Osteoblast (primary cell): ENCODE measurements around the gene PLEKHG4. TPM values are rescaled to one million over a fixed set of nuclear protein-coding genes. Genes with fewer than 3 reads are reported as not detected.

ENCODE experiments used
- DNase-seq: peaks from one replicate; pipeline ENCODE4 v3.0.0; 2011; ENCODE audit warnings: low spot score, mixed read lengths; ENCODE audit not compliant: insufficient read length; ENCODE audit errors: missing footprints
- H2AFZ ChIP-seq: 2 replicates; pipeline ENCODE4 v1.6.0; 2011; ENCODE audit warnings: mild to moderate bottlenecking, low read length
- H3K27ac ChIP-seq: 2 replicates; pipeline ENCODE4 v1.5.1; 2011; ENCODE audit warnings: mild to moderate bottlenecking, low read depth, low read length, moderate library complexity
- H3K27me3 ChIP-seq: 2 replicates; pipeline ENCODE4 v1.6.0; 2012; ENCODE audit warnings: mild to moderate bottlenecking, control low read depth, inconsistent platforms, low read length, moderate library complexity; ENCODE audit not compliant: insufficient read depth
- H3K36me3 ChIP-seq: 2 replicates; pipeline ENCODE4 v1.5.1; 2011; ENCODE audit warnings: mild to moderate bottlenecking, low read length, control low read depth, moderate library complexity; ENCODE audit not compliant: insufficient read depth
- H3K4me1 ChIP-seq: 2 replicates; pipeline ENCODE4 v1.5.1; 2011; ENCODE audit warnings: mild to moderate bottlenecking, low read length, control low read depth, moderate library complexity; ENCODE audit not compliant: insufficient read depth
- H3K4me2 ChIP-seq: 2 replicates; pipeline ENCODE4 v1.6.0; 2011; ENCODE audit warnings: mild to moderate bottlenecking, low read length; ENCODE audit not compliant: insufficient read depth
- H3K4me3 ChIP-seq: fragments of 200-600 bp; sonication (generic); 3 replicates; pipeline ENCODE4 v1.5.1; 2012; ENCODE audit warnings: mild to moderate bottlenecking, low read length, inconsistent platforms; ENCODE audit not compliant: insufficient read depth
- H3K79me2 ChIP-seq: 2 replicates; pipeline ENCODE4 v1.6.0; 2012; ENCODE audit warnings: mild to moderate bottlenecking, low read length, control low read depth, inconsistent platforms; ENCODE audit not compliant: insufficient read depth
- H3K9me3 ChIP-seq: 2 replicates; pipeline ENCODE4 v1.5.1; 2011; ENCODE audit warnings: low read depth, low read length, control low read depth
- H4K20me1 ChIP-seq: 2 replicates; pipeline ENCODE4 v1.6.0; 2012; ENCODE audit warnings: mild to moderate bottlenecking, low read length, control low read depth; ENCODE audit not compliant: insufficient read depth
- total RNA-seq: library from RNA; depleted of rRNA; stranded (reverse); fragments of >200 nt; gene quantifications from 2 replicates; pipeline ENCODE4 v1.2.3, GENCODE V29; 2012
- TF ChIP-seq, protein P1 (sequence below): IDR thresholded peaks from 2 replicates; pipeline ENCODE4 v1.5.1; 2011; ENCODE audit warnings: mild to moderate bottlenecking, low read depth, low read length, moderate library complexity; ENCODE audit errors: extremely low read depth

Gene PLEKHG4
- total RNA-seq, 1 donor, result 41.6 TPM

DNA sequence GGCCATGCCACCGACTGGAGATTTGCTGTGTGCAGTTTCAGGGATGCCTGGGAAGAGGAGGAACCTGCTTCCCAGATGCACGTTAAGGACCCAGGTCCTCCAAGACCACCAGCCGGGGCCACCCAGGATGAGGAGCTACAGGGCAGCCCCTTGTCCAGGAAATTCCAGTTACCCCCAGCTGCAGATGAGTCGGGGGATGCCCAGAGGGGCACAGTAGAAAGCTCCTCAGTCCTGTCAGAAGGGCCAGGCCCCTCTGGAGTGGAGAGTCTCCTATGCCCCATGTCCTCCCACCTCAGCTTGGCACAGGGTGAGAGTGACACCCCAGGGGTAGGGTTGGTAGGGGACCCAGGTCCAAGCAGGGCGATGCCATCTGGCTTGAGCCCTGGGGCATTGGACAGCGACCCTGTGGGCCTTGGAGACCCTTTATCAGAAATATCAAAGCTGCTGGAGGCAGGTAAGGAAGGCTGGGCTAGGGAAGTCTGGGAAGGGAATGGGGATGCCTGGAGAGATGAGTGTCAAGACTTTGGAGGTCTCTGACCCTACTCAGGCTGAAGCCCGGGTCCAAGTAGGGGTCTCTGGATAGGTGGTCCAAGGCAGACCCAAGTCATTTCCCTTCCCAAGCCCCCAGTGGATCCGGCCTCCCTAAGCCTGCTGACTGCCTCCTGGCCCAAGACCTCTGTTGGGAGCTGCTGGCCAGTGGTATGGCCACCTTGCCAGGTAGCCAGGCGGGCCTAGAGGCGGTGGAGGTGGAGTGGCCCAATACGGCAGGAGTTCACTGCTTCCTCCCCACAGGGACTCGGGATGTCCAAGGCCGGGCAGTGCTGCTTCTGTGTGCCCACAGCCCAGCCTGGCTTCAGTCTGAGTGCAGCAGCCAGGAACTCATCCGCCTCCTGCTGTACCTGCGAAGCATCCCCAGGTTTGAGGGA is 1.0 kb downstream of the PLEKHG4 start:
- peak; percentile 73 for DNase-seq
- Histone ChIP-seq H3K27ac (no peak overlapping the region), H4K20me1 (no peaks in the 10 kb centered on the region), H3K4me3 (peak overlapping the region; percentile 78), H3K27me3 (no peaks in the 10 kb centered on the region), H2AFZ (no peak overlapping the region), H3K4me2 (peak overlapping the region; percentile 64), H3K79me2 (peaks cover 20% of the 10 kb centered on the region), H3K9me3 (no peaks in the 10 kb centered on the region), H3K4me1 (peaks cover 37% of the 10 kb centered on the region), H3K36me3 (peaks cover 28% of the 10 kb centered on the region)
- TF ChIP-seq, protein P1, sequence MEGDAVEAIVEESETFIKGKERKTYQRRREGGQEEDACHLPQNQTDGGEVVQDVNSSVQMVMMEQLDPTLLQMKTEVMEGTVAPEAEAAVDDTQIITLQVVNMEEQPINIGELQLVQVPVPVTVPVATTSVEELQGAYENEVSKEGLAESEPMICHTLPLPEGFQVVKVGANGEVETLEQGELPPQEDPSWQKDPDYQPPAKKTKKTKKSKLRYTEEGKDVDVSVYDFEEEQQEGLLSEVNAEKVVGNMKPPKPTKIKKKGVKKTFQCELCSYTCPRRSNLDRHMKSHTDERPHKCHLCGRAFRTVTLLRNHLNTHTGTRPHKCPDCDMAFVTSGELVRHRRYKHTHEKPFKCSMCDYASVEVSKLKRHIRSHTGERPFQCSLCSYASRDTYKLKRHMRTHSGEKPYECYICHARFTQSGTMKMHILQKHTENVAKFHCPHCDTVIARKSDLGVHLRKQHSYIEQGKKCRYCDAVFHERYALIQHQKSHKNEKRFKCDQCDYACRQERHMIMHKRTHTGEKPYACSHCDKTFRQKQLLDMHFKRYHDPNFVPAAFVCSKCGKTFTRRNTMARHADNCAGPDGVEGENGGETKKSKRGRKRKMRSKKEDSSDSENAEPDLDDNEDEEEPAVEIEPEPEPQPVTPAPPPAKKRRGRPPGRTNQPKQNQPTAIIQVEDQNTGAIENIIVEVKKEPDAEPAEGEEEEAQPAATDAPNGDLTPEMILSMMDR, result no peak

DNA sequence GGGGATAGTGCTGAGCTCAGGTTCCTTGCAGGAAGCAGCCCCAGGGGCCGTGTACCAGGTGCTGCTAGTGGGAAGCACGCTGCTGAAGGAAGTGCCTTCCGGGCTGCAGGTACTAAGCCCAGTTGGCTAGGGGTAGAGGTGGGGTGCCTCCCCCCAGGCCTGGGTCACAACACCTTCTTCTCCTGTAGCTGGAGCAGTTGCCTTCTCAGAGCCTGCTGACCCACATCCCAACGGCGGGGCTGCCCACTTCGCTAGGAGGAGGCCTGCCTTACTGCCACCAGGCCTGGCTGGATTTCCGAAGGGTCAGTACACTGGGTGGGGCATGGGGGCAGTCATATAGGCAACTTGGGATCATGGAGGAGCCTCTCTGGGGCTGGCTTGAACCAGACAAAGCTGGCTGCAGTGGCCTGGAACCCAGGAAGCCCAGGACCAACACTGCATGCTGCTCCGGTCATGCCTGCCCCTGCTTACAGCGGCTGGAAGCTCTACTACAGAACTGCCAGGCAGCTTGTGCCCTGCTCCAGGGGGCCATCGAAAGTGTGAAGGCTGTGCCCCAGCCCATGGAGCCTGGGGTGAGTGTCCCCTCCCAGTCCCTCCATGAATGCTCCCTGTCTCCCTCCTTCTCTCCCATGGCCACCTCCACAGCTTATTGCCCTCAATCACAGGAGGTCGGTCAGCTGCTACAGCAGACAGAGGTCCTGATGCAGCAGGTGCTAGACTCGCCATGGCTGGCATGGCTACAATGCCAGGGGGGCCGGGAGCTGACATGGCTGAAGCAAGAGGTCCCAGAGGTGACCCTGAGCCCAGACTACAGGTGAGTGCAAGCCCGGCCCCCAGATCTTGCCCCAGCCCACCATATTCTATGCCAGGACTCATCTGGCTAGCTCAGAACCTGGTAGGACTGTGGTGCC is 2.5 kb downstream of the PLEKHG4 start:
- Histone ChIP-seq H3K9me3 (no peaks in the 10 kb centered on the region), H3K36me3 (peaks cover 26% of the 10 kb centered on the region), H3K79me2 (peaks cover 8% of the 10 kb centered on the region), H3K4me3 (no peak overlapping the region), H3K27me3 (no peaks in the 10 kb centered on the region), H3K4me1 (peaks cover 32% of the 10 kb centered on the region), H2AFZ (no peak overlapping the region), H3K4me2 (no peak overlapping the region), H4K20me1 (no peaks in the 10 kb centered on the region), H3K27ac (no peak overlapping the region)
- TF ChIP-seq, protein P1, result no peak
- DNase-seq, result peak; percentile 83

DNA sequence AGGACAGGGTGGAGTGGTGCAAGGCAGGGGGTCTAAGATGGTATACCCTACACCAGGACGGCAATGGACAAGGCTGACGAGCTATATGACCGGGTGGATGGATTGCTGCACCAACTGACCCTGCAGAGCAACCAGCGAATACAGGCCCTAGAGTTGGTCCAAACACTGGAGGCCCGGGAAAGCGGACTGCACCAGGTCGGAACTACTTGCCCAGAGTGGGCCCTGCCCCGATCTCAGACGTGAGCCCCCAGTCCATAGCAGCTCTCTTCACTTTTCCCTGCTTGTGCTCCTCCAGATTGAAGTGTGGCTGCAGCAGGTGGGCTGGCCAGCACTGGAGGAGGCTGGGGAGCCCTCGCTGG is 3.1 kb downstream of the PLEKHG4 start:
- Histone ChIP-seq H3K27ac (no peak overlapping the region), H3K79me2 (peaks cover 8% of the 10 kb centered on the region), H3K4me2 (no peak overlapping the region), H3K4me1 (peaks cover 26% of the 10 kb centered on the region), H3K4me3 (no peak overlapping the region), H3K9me3 (no peaks in the 10 kb centered on the region), H4K20me1 (no peaks in the 10 kb centered on the region), H3K27me3 (no peaks in the 10 kb centered on the region), H2AFZ (no peak overlapping the region), H3K36me3 (peaks cover 30% of the 10 kb centered on the region)
- TF ChIP-seq, protein P1, result no peak
- DNase-seq, result peak; percentile 30
